Measurements from ENCODE around the gene PPOX. TPM values are rescaled to one million over a fixed set of nuclear protein-coding genes. Genes with fewer than 3 reads are reported as not detected.

Gene PPOX
- total RNA-seq, 1 donor from 2014 or later, result 9.4 TPM

- no peak for DNase-seq (ENCODE audit: low read depth)
Measured at GRCh38 chr1:161219078-161219892, 53.1 kb downstream of the PPOX start.

GRCh38 chr1:161220002-161220401 lies 53.8 kb downstream of the PPOX start:
- DNase-seq (ENCODE audit: low read depth), result no peak

Other genes with a start within 250 kb of the PPOX start
- gene ITLN2, start 211.6 kb upstream of the PPOX start, total RNA-seq, result not detected in 2 replicates
- gene F11R, start 145.3 kb upstream of the PPOX start, total RNA-seq, result 3.2 and 10.4 TPM in 2 replicates
- 51.7 and 73.4 TPM in 2 replicates for gene TSTD1, start 127.5 kb upstream of the PPOX start, total RNA-seq
- gene USF1, start 120.4 kb upstream of the PPOX start, total RNA-seq, result 58.0 and 73.3 TPM in 2 replicates
- gene ARHGAP30, start 96.5 kb upstream of the PPOX start, total RNA-seq, result not detected in 2 replicates
- gene NECTIN4, start 76.9 kb upstream of the PPOX start, total RNA-seq, result 0.16 TPM in 1 of 2 replicates, not detected in the other
- 1.1 and 6.8 TPM in 2 replicates for gene KLHDC9, start 68.1 kb upstream of the PPOX start, total RNA-seq
- 53.7 and 64.6 TPM in 2 replicates for gene PFDN2, start 48.4 kb upstream of the PPOX start, total RNA-seq
- 23.6 TPM in 2 replicates for gene NIT1, start 48.3 kb upstream of the PPOX start, total RNA-seq
- gene DEDD, start 33.8 kb upstream of the PPOX start, total RNA-seq, result 26.8 and 28.8 TPM in 2 replicates
- gene UFC1, start 12.4 kb upstream of the PPOX start, total RNA-seq, result 67.2 and 78.5 TPM in 2 replicates
- gene USP21, start 6.9 kb upstream of the PPOX start, total RNA-seq, result 11.1 and 11.5 TPM in 2 replicates
- 32.8 and 34.3 TPM in 2 replicates for gene B4GALT3, start 11.1 kb downstream of the PPOX start, total RNA-seq
- 19.7 and 22.4 TPM in 2 replicates for gene ADAMTS4, start 32.6 kb downstream of the PPOX start, total RNA-seq
- 162 TPM in 2 replicates for gene NDUFS2, start 35.9 kb downstream of the PPOX start, total RNA-seq
- gene FCER1G, start 48.9 kb downstream of the PPOX start, total RNA-seq, result not detected in 2 replicates
- gene APOA2, start 57.2 kb downstream of the PPOX start, total RNA-seq, result not detected in 2 replicates
- 11.9 and 12.0 TPM in 2 replicates for gene TOMM40L, start 59.6 kb downstream of the PPOX start, total RNA-seq
- gene NR1I3, start 71.8 kb downstream of the PPOX start, total RNA-seq, result not detected in 2 replicates
- not detected in 2 replicates for gene PCP4L1, start 92.3 kb downstream of the PPOX start, total RNA-seq
- 1.7 and 2.8 TPM in 2 replicates for gene MPZ, start 143.5 kb downstream of the PPOX start, total RNA-seq
- 17.8 and 40.5 TPM in 2 replicates for gene SDHC, start 148.0 kb downstream of the PPOX start, total RNA-seq
- gene CFAP126, start 201.4 kb downstream of the PPOX start, total RNA-seq, result not detected in 2 replicates

All from myocyte (in vitro differentiated cells).